PC-3 (cell line): ENCODE measurements around the gene MFAP3.

Experiments used
- CTCF ChIP-seq: fragments of 300-600 bp; sonication (generic); conservative IDR thresholded peaks from 2 replicates; pipeline ENCODE4 v1.5.1; 2017; ENCODE audit warnings: antibody characterized with exemption, low read depth, mild to moderate bottlenecking, low read length
- EZH2 ChIP-seq: fragments of 300-600 bp; sonication (generic); IDR thresholded peaks from one replicate; pipeline ENCODE4 v1.6.1; 2017; ENCODE audit warnings: antibody characterized with exemption, mild to moderate bottlenecking, low read length; ENCODE audit not compliant: unreplicated experiment
- EZH2phosphoT487 ChIP-seq: fragments of 300-600 bp; sonication (generic); IDR thresholded peaks from 2 replicates; pipeline ENCODE4 v1.6.1; 2018; ENCODE audit warnings: mild to moderate bottlenecking, antibody characterized with exemption, low read length, borderline replicate concordance

GRCh38 chr5:154086146-154086545 is 47.4 kb downstream of the MFAP3 start:
- TF ChIP-seq CTCF = no peak
- no peak for TF ChIP-seq EZH2phosphoT487
- no peak for TF ChIP-seq EZH2
